Gastrocnemius medialis (tissue), 4 donors: ENCODE measurements around the gene PLXNC1. TPM values are rescaled to one million over a fixed set of nuclear protein-coding genes. Genes with fewer than 3 reads are reported as not detected.

Experiments
- ATAC-seq, 2 donors: fragments of 150-250 bp; one replicate each; pipeline ENCODE4 v1.9.1; 2016
- DNase-seq, 2 donors: peaks; one replicate each; pipeline ENCODE4 v3.0.0-alpha.2; 2019
- H3K27ac ChIP-seq, 4 donors: fragments of 200-600 bp; sonication (generic); 1 replicate in 1 of 4; 2 replicates in 3 of 4; pipeline ENCODE4 v1.5.1; 2016 to 2018; ENCODE audit warnings: mild to moderate bottlenecking in 2 of 4, moderate library complexity in 1 of 4
- H3K27me3 ChIP-seq, 3 donors: fragments of 200-600 bp; sonication (generic) in 2 of 3; 1 replicate in 1 of 3; 2 replicates in 2 of 3; pipeline versions ENCODE4 v1.5.1 to v1.6.0; 2016 to 2019; ENCODE audit warnings: mild to moderate bottlenecking in 1 of 3, moderate library complexity in 1 of 3
- H3K36me3 ChIP-seq, 2 donors: fragments of 200-600 bp; sonication (generic) in 1 of 2; one replicate each; pipeline ENCODE4 v1.5.1; 2017 to 2018
- H3K4me1 ChIP-seq, 2 donors: fragments of 200-600 bp; sonication (generic) in 1 of 2; one replicate each; pipeline ENCODE4 v1.5.1; 2016 to 2017; ENCODE audit warnings: mild to moderate bottlenecking in 2 of 2
- H3K4me3 ChIP-seq, 4 donors: fragments of 200-600 bp; sonication (generic) in 3 of 4; 1 replicate in 1 of 4; 2 replicates in 3 of 4; pipeline ENCODE4 v1.5.1; 2016 to 2019; ENCODE audit warnings: mild to moderate bottlenecking in 2 of 4
- H3K9me3 ChIP-seq, 3 donors: fragments of 200-600 bp; sonication (generic) in 2 of 3; 1 replicate in 1 of 3; 2 replicates in 2 of 3; pipeline ENCODE4 v1.5.1; 2016 to 2019
- POLR2A ChIP-seq, 2 donors: fragments of 450-650 bp; IDR thresholded peaks; one replicate each; pipeline ENCODE4 v1.6.1; 2017; ENCODE audit warnings: antibody characterized with exemption in 2 of 2, mild to moderate bottlenecking in 2 of 2, moderate library complexity in 2 of 2
- in situ Hi-C, 4 donors: fragments of 200-750 bp; cut with MboI; loops; one replicate each; pipeline versions ENCODE4 v1.15.0 to v1.8.0; 2017; ENCODE audit warnings: low sequenced_read_pairs in 4 of 4
- intact Hi-C: fragments of 100-400 bp; cut with DNase I; formaldehyde crosslinking; loops from one replicate; pipeline ENCODE4 v1.15.1; 2023; ENCODE audit warnings: low total_unique reads
- total RNA-seq, 4 donors: library from RNA; depleted of rRNA; stranded (reverse); fragments of >200 nt; gene quantifications; one replicate each; pipeline versions ENCODE4 v1.1.0 to v1.2.3, GENCODE V29; 2016
- TF ChIP-seq, protein P1 (sequence below), 5 experiments: fragments of 450-650 bp in 3 of 5; fragments of 200-600 bp in 2 of 5; sonication (generic) in 2 of 5; IDR thresholded peaks in 4 of 5; conservative IDR thresholded peaks in 1 of 5; 1 replicate in 4 of 5; 2 replicates in 1 of 5; pipeline ENCODE4 v1.5.1; 2016 to 2019; ENCODE audit warnings: antibody characterized with exemption in 5 of 5, mild to moderate bottlenecking in 3 of 5, moderate library complexity in 3 of 5

The PLXNC1 gene
- total RNA-seq, 4 donors from 2014 or later = 0.62 to 2.2 (median 1.2) TPM

DNA sequence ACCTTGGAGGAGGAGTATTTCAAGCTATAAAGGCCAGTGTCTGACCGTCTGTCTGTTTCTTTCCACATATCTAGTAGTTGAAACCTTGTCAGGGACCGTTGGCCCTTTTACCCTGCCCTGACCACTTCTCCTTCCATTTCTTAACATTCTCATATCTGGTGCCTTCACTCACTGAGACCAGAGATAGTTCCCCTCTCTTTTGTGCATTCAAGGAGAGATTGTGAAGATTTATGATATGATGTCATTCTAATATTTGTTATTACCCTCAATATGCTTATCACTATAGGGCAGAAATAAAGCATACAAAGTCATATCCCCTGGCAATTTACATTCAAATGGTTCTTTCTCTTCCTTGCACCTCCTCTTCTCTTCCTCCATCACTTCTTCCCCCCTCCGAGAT lies 83.3 kb downstream of the PLXNC1 start:
- no peak for DNase-seq
- H3K27me3 ChIP-seq = no peaks in the 10 kb centered on the region
- no peaks in the 10 kb centered on the region for H3K4me1 ChIP-seq
- intact Hi-C loops (no loop called here), in situ Hi-C loops (loop anchor here in 1 of 4 donors (25.0 kb wide), 1 partner anchor 106 kb away; no protein-coding TSS in a partner anchor)
- no peaks in the 10 kb centered on the region for H3K9me3 ChIP-seq
- no peaks in the 10 kb centered on the region for H3K36me3 ChIP-seq
- no peak for ATAC-seq
- no peak overlapping the region for H3K27ac ChIP-seq
- TF ChIP-seq, protein P1, sequence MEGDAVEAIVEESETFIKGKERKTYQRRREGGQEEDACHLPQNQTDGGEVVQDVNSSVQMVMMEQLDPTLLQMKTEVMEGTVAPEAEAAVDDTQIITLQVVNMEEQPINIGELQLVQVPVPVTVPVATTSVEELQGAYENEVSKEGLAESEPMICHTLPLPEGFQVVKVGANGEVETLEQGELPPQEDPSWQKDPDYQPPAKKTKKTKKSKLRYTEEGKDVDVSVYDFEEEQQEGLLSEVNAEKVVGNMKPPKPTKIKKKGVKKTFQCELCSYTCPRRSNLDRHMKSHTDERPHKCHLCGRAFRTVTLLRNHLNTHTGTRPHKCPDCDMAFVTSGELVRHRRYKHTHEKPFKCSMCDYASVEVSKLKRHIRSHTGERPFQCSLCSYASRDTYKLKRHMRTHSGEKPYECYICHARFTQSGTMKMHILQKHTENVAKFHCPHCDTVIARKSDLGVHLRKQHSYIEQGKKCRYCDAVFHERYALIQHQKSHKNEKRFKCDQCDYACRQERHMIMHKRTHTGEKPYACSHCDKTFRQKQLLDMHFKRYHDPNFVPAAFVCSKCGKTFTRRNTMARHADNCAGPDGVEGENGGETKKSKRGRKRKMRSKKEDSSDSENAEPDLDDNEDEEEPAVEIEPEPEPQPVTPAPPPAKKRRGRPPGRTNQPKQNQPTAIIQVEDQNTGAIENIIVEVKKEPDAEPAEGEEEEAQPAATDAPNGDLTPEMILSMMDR (IDR thresholded peaks at IDR 0.05 in 4 of 5, conservative IDR thresholded peaks at IDR 0.05 in 1 of 5) = no peak
- no peak for TF ChIP-seq POLR2A (IDR thresholded peaks at IDR 0.05)
- no peak overlapping the region for H3K4me3 ChIP-seq

- Histone ChIP-seq H3K27ac (no peak overlapping the region), H3K9me3 (no peaks in the 10 kb centered on the region), H3K27me3 (no peaks in the 10 kb centered on the region), H3K36me3 (no peaks in the 10 kb centered on the region), H3K4me3 (no peak overlapping the region), H3K4me1 (no peaks in the 10 kb centered on the region)
- TF ChIP-seq, protein P1 (IDR thresholded peaks at IDR 0.05 in 4 of 5, conservative IDR thresholded peaks at IDR 0.05 in 1 of 5) = no peak
- no peak for TF ChIP-seq POLR2A (IDR thresholded peaks at IDR 0.05)
- no peak for DNase-seq
- in situ Hi-C loops = loop anchor here in 1 of 4 donors (25.0 kb wide), 1 partner anchor 101 kb away; no protein-coding TSS in a partner anchor
- no peak for ATAC-seq
- intact Hi-C loops = no loop called here
Measured at GRCh38 chr12:94235848-94236247, 87.5 kb downstream of the PLXNC1 start.

- intact Hi-C loops = no loop called here
Measured at GRCh38 chr12:94239332-94239993, 91.1 kb downstream of the PLXNC1 start.

GRCh38 chr12:94240171-94240570 lies 91.8 kb downstream of the PLXNC1 start:
- no peak for TF ChIP-seq POLR2A (IDR thresholded peaks at IDR 0.05)
- TF ChIP-seq, protein P1 (IDR thresholded peaks at IDR 0.05 in 4 of 5, conservative IDR thresholded peaks at IDR 0.05 in 1 of 5) = no peak
- Histone ChIP-seq H3K36me3 (no peaks in the 10 kb centered on the region), H3K4me1 (peaks cover 0 to 9% of the 10 kb centered on the region in 2 donors), H3K9me3 (no peaks in the 10 kb centered on the region), H3K27me3 (no peaks in the 10 kb centered on the region), H3K4me3 (no peak overlapping the region), H3K27ac (no peak overlapping the region)
- no peak for ATAC-seq
- intact Hi-C loops = no loop called here
- in situ Hi-C loops = loop anchor here in 1 of 4 donors (25.0 kb wide), 1 partner anchor 97 kb away; no protein-coding TSS in a partner anchor
- DNase-seq = no peak

More at GRCh38 chr12:94239332-94239993, 91.1 kb downstream of the PLXNC1 start:
- no peak overlapping the region for H3K4me3 ChIP-seq
- no peak for DNase-seq
- no peaks in the 10 kb centered on the region for H3K27me3 ChIP-seq
- peaks cover 0 to 9% of the 10 kb centered on the region in 2 donors for H3K4me1 ChIP-seq
- no peaks in the 10 kb centered on the region for H3K9me3 ChIP-seq
- TF ChIP-seq, protein P1 (IDR thresholded peaks at IDR 0.05 in 4 of 5, conservative IDR thresholded peaks at IDR 0.05 in 1 of 5) = no peak
- no peak for TF ChIP-seq POLR2A (IDR thresholded peaks at IDR 0.05)
- no peak overlapping the region for H3K27ac ChIP-seq
- in situ Hi-C loops = loop anchor here in 1 of 4 donors (25.0 kb wide), 1 partner anchor 98 kb away; no protein-coding TSS in a partner anchor
- no peak for ATAC-seq
- no peaks in the 10 kb centered on the region for H3K36me3 ChIP-seq
